ENCODE measurements around the gene CALCOCO1.

- no peak for TF ChIP-seq CTCF (IDR thresholded peaks at IDR 0.05)
- no peak for TF ChIP-seq POLR2A (IDR thresholded peaks at IDR 0.05)
These were observed 50.6 kb downstream of the CALCOCO1 start for GRCh38 chr12:53676656-53677015.
